Activated CD4-positive, alpha-beta T cell treated with anti-CD3 and anti-CD28 coated beads, Interleukin-2, Interleukin-4, amounts not matched to agents 100 ng/mL and 50 ng/mL, durations not matched to agents 16 hours and 8 hours (primary cell): Measurements from ENCODE around the gene MRAS.
"Not testable (repeated sequence)": the region's sequence is repeated elsewhere in the genome, so short reads cannot be mapped to it uniquely, and the experiment has no call there.

Experiments used
- DNase-seq: peaks from one replicate; pipeline ENCODE4 v3.0.0-alpha.2; 2020; ENCODE audit warnings: low spot score

Gene MRAS

GRCh38 chr3:138445236-138445635 is 96.9 kb downstream of the MRAS start:
- DNase-seq: no peak

- DNase-seq: no peak
Measured at GRCh38 chr3:138445654-138446053, 97.3 kb downstream of the MRAS start.

GRCh38 chr3:138448631-138449030 is 100.3 kb downstream of the MRAS start:
- no peak for DNase-seq

GRCh38 chr3:138449490-138449889 is 101.1 kb downstream of the MRAS start:
- no peak for DNase-seq

GRCh38 chr3:138450181-138450580 is 101.8 kb downstream of the MRAS start:
- DNase-seq: no peak

- DNase-seq: no peak
Measured at GRCh38 chr3:138450704-138451424, 102.5 kb downstream of the MRAS start.

- no peak for DNase-seq
Measured at GRCh38 chr3:138451595-138452162, 103.3 kb downstream of the MRAS start.

- no peak for DNase-seq
Measured at GRCh38 chr3:138452436-138452835, 104.1 kb downstream of the MRAS start.

- not testable (repeated sequence) for DNase-seq
Measured at GRCh38 chr3:138453940-138454339, 105.6 kb downstream of the MRAS start.
